Upper lobe of left lung (tissue), 4 donors: ENCODE measurements around the gene PELI2.

Source experiments
- CTCF ChIP-seq, 6 experiments: fragments of 450-650 bp in 4 of 6; fragments of 200-600 bp in 2 of 6; sonication (generic) in 2 of 6; IDR thresholded peaks; one replicate each; pipeline ENCODE4 v1.5.1; 2016 to 2019; ENCODE audit warnings: antibody characterized with exemption in 6 of 6
- EP300 ChIP-seq, 4 donors: sonication (generic); formaldehyde crosslinking; IDR thresholded peaks; one replicate each; pipeline ENCODE4 v1.5.1; 2017; ENCODE audit warnings: antibody characterized with exemption in 4 of 4, control low read depth in 2 of 4
- POLR2A ChIP-seq, 4 donors: fragments of 450-650 bp; IDR thresholded peaks; one replicate each; pipeline ENCODE4 v1.5.1; 2016 to 2017; ENCODE audit warnings: antibody characterized with exemption in 4 of 4, mild to moderate bottlenecking in 2 of 4
- POLR2AphosphoS5 ChIP-seq, 2 donors: sonication (generic); formaldehyde crosslinking; IDR thresholded peaks; one replicate each; pipeline ENCODE4 v1.5.1; 2017; ENCODE audit warnings: antibody characterized with exemption in 2 of 2

- TF ChIP-seq CTCF (IDR thresholded peaks at IDR 0.05) = peak in 5 of 6 experiments; percentile 22 to 70 (median 51)
- TF ChIP-seq POLR2A (IDR thresholded peaks at IDR 0.05) = peak in 3 of 4 donors; percentile 35 to 87 (median 83)
- TF ChIP-seq EP300 (IDR thresholded peaks at IDR 0.05) = no peak
- peak; percentile 57 to 67 for TF ChIP-seq POLR2AphosphoS5 (IDR thresholded peaks at IDR 0.05)
Measured at GRCh38 chr14:56117765-56118610, at the start of gene PELI2.
